H9 (cell line): ENCODE data around the gene WRAP73. TPM values are rescaled to one million over a fixed set of nuclear protein-coding genes. Genes with fewer than 3 reads are reported as not detected.

Experiments
- DNase-seq: peaks from one replicate; pipeline ENCODE4 v3.0.0-alpha.2; 2017
- H2AFZ ChIP-seq: one replicate; pipeline ENCODE4 v1.6.1; 2013; ENCODE audit warnings: mild to moderate bottlenecking, low read length, control low read depth, moderate library complexity
- H2AK5ac ChIP-seq: 2 replicates; pipeline ENCODE4 v1.6.1; 2013; ENCODE audit warnings: low read length, control low read depth, mixed read lengths; ENCODE audit not compliant: insufficient read length
- H2BK120ac ChIP-seq: one replicate; pipeline ENCODE4 v1.6.1; 2013; ENCODE audit warnings: low read depth, mild to moderate bottlenecking, low read length, control low read depth, inconsistent platforms; ENCODE audit not compliant: poor library complexity, severe bottlenecking
- H2BK12ac ChIP-seq: 2 replicates; pipeline ENCODE4 v1.6.1; 2013; ENCODE audit warnings: low read length, control low read depth, mixed read lengths, low read depth; ENCODE audit not compliant: insufficient read length
- H2BK15ac ChIP-seq: 2 replicates; pipeline ENCODE4 v1.6.1; 2013; ENCODE audit warnings: low read depth, low read length, control low read depth
- H2BK20ac ChIP-seq: one replicate; pipeline ENCODE4 v1.6.1; 2013; ENCODE audit warnings: low read depth, mild to moderate bottlenecking, low read length, control low read depth, inconsistent platforms; ENCODE audit not compliant: poor library complexity, severe bottlenecking
- H2BK5ac ChIP-seq: 2 replicates; pipeline ENCODE4 v1.6.1; 2013; ENCODE audit warnings: low read length, control low read depth, mixed read lengths; ENCODE audit not compliant: insufficient read length
- H3K14ac ChIP-seq: 2 replicates; pipeline ENCODE4 v1.6.1; 2013; ENCODE audit warnings: low read length, control low read depth; ENCODE audit not compliant: insufficient read depth
- H3K18ac ChIP-seq: 2 replicates; pipeline ENCODE4 v1.6.1; 2013; ENCODE audit warnings: low read depth, mild to moderate bottlenecking, mixed read lengths, low read length, control low read depth; ENCODE audit not compliant: insufficient read length
- H3K23ac ChIP-seq: 2 replicates; pipeline ENCODE4 v1.6.1; 2013; ENCODE audit warnings: low read length, control low read depth, mixed read lengths, low read depth; ENCODE audit not compliant: insufficient read length
- H3K23me2 ChIP-seq: 2 replicates; pipeline ENCODE4 v1.6.1; 2013; ENCODE audit warnings: low read depth, mild to moderate bottlenecking, mixed read lengths, low read length, control low read depth; ENCODE audit not compliant: insufficient read length, poor library complexity, severe bottlenecking
- H3K27ac ChIP-seq: 2 replicates; pipeline ENCODE4 v1.5.1; 2013; ENCODE audit warnings: low read length, control low read depth, mixed read lengths, low read depth; ENCODE audit not compliant: insufficient read length
- H3K27me3 ChIP-seq: 2 replicates; pipeline ENCODE4 v1.6.1; 2013; ENCODE audit warnings: low read length, control low read depth, inconsistent platforms; ENCODE audit not compliant: insufficient read depth
- H3K4ac ChIP-seq: 2 replicates; pipeline ENCODE4 v1.6.1; 2013; ENCODE audit warnings: low read depth, mild to moderate bottlenecking, control low read depth, inconsistent platforms, low read length, moderate library complexity
- H3K4me1 ChIP-seq: 2 replicates; pipeline ENCODE4 v1.6.1; 2013; ENCODE audit warnings: low read length, control low read depth, inconsistent platforms; ENCODE audit not compliant: insufficient read depth
- H3K4me2 ChIP-seq: 2 replicates; pipeline ENCODE4 v1.6.1; 2013; ENCODE audit warnings: low read length, control low read depth, mixed read lengths; ENCODE audit not compliant: insufficient read length, insufficient read depth
- H3K56ac ChIP-seq: 2 replicates; pipeline ENCODE4 v1.6.1; 2013; ENCODE audit warnings: low read depth, mild to moderate bottlenecking, mixed read lengths, low read length, control low read depth; ENCODE audit not compliant: insufficient read length
- H3K79me1 ChIP-seq: 2 replicates; pipeline ENCODE4 v1.6.1; 2013; ENCODE audit warnings: low read depth, mild to moderate bottlenecking, moderate library complexity, low read length, control low read depth, inconsistent platforms; ENCODE audit not compliant: insufficient read depth, poor library complexity, severe bottlenecking
- H3K79me2 ChIP-seq: 2 replicates; pipeline ENCODE4 v1.6.1; 2013; ENCODE audit warnings: low read length, control low read depth, inconsistent platforms; ENCODE audit not compliant: insufficient read depth
- H3K9ac ChIP-seq: 2 replicates; pipeline ENCODE4 v1.6.1; 2013; ENCODE audit warnings: low read length, control low read depth, mixed read lengths; ENCODE audit not compliant: insufficient read length; ENCODE audit errors: extremely low read depth
- H3K9me3 ChIP-seq: one replicate; pipeline ENCODE4 v1.6.1; 2013; ENCODE audit warnings: low read depth, low read length, inconsistent platforms; ENCODE audit not compliant: control insufficient read depth
- H3T11ph ChIP-seq: one replicate; pipeline ENCODE4 v1.6.1; 2013; ENCODE audit warnings: mild to moderate bottlenecking, low read length, control low read depth, inconsistent platforms
- H4K20me1 ChIP-seq: one replicate; pipeline ENCODE4 v1.6.1; 2013; ENCODE audit not compliant: control insufficient read depth, insufficient read length, insufficient read depth
- H4K5ac ChIP-seq: 2 replicates; pipeline ENCODE4 v1.6.1; 2013; ENCODE audit warnings: low read depth, mild to moderate bottlenecking, mixed read lengths, low read length, control low read depth; ENCODE audit not compliant: insufficient read length
- H4K8ac ChIP-seq: replicated peaks from 2 replicates; pipeline ENCODE4 v1.6.1; 2013; ENCODE audit warnings: low read length, control low read depth, mixed read lengths, low read depth; ENCODE audit not compliant: insufficient read length
- H4K91ac ChIP-seq: 2 replicates; pipeline ENCODE4 v1.6.1; 2013; ENCODE audit warnings: low read depth, mild to moderate bottlenecking, moderate library complexity, mixed read lengths, low read length, control low read depth; ENCODE audit not compliant: insufficient read length
- H3K27ac Mint-ChIP-seq, 3 experiments: 2 replicates in 2 of 3; 3 replicates in 1 of 3; pipeline ENCODE4 v1.8.0; 2020 to 2021; ENCODE audit warnings: mixed read lengths in 3 of 3, mild to moderate bottlenecking in 1 of 3, moderate library complexity in 1 of 3
- H3K27me3 Mint-ChIP-seq: 2 replicates; pipeline ENCODE4 v1.8.0; 2021; ENCODE audit warnings: low read depth, mild to moderate bottlenecking, moderate library complexity, mixed read lengths
- H3K36me3 Mint-ChIP-seq, 3 experiments: 2 replicates in 2 of 3; 3 replicates in 1 of 3; pipeline ENCODE4 v1.8.0; 2020 to 2021; ENCODE audit warnings: low read depth in 3 of 3, mixed read lengths in 3 of 3; ENCODE audit not compliant: insufficient read depth in 1 of 3
- H3K4me1 Mint-ChIP-seq, 2 experiments: 2 replicates each; pipeline ENCODE4 v1.8.0; 2020; ENCODE audit warnings: mixed read lengths in 2 of 2
- H3K4me3 Mint-ChIP-seq, 2 experiments: 2 replicates in 1 of 2; 3 replicates in 1 of 2; pipeline ENCODE4 v1.8.0; 2020 to 2021; ENCODE audit warnings: mild to moderate bottlenecking in 2 of 2, mixed read lengths in 2 of 2, moderate library complexity in 1 of 2
- H3K9me3 Mint-ChIP-seq, 2 experiments: 2 replicates in 1 of 2; 3 replicates in 1 of 2; pipeline ENCODE4 v1.8.0; 2020; ENCODE audit warnings: mild to moderate bottlenecking in 2 of 2, mixed read lengths in 2 of 2, moderate library complexity in 1 of 2
- WGBS: extraction: QIAGEN DNeasy Blood & Tissue Kit; methylation state at CpG from one replicate; pipeline ENCODE4 v1.1.7; 2013; ENCODE audit warnings: missing lambda C conversion rate, low lambda C conversion rate, mixed read lengths; ENCODE audit not compliant: insufficient read length; ENCODE audit errors: extremely low coverage; 5-methylcytosine and 5-hydroxymethylcytosine counted together
- total RNA-seq: library from RNA; stranded (reverse); gene quantifications from 2 replicates; pipeline ENCODE4 v1.2.1, GENCODE V29; 2021
- TF ChIP-seq, protein P1 (sequence below): fragments of 200-600 bp; sonication (generic); conservative IDR thresholded peaks from 3 replicates; pipeline ENCODE4 v1.8.0; 2021; ENCODE audit warnings: antibody characterized with exemption, mild to moderate bottlenecking

Gene WRAP73
- total RNA-seq, 1 experiment from 2014 or later = 28.4 TPM

DNA sequence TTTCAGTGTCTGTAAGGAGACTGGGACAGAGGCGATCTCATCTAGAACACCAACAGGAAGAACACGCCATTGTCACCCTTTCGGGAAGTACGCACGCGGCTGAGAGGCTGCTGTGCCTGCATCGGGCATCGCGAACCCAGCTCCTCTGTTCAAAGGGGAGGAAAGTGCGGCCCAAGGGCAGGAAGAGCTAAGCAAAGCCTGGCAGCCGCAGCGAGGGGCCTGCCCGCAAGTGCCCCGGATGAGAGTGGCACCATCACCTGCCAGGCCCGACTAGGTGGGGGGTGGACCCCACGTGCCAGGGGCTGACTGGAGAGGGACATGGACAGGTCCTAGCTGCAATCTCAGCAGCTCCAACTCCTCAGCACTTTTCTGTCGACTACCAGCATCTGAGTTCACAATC lies 17.6 kb downstream of the WRAP73 start:
- no peak for DNase-seq
- H3K4me1 Mint-ChIP-seq = peaks cover 4 to 18% of the 10 kb centered on the region in 2 experiments
- no peak overlapping the region for H2BK20ac ChIP-seq
- H3K4me1 ChIP-seq = no peaks in the 10 kb centered on the region
- H3K36me3 Mint-ChIP-seq = peaks cover 9 to 63% (median 58%) of the 10 kb centered on the region in 3 experiments
- no peak overlapping the region for H2AK5ac ChIP-seq
- TF ChIP-seq, protein P1, sequence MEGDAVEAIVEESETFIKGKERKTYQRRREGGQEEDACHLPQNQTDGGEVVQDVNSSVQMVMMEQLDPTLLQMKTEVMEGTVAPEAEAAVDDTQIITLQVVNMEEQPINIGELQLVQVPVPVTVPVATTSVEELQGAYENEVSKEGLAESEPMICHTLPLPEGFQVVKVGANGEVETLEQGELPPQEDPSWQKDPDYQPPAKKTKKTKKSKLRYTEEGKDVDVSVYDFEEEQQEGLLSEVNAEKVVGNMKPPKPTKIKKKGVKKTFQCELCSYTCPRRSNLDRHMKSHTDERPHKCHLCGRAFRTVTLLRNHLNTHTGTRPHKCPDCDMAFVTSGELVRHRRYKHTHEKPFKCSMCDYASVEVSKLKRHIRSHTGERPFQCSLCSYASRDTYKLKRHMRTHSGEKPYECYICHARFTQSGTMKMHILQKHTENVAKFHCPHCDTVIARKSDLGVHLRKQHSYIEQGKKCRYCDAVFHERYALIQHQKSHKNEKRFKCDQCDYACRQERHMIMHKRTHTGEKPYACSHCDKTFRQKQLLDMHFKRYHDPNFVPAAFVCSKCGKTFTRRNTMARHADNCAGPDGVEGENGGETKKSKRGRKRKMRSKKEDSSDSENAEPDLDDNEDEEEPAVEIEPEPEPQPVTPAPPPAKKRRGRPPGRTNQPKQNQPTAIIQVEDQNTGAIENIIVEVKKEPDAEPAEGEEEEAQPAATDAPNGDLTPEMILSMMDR = no peak
- H4K5ac ChIP-seq = no peak overlapping the region
- H3K9me3 ChIP-seq = no peaks in the 10 kb centered on the region
- H3K4me2 ChIP-seq = no peak overlapping the region
- H3K4ac ChIP-seq = no peak overlapping the region
- H4K20me1 ChIP-seq = no peaks in the 10 kb centered on the region
- no peak overlapping the region for H4K8ac ChIP-seq
- no peak overlapping the region for H2AFZ ChIP-seq
- H3K14ac ChIP-seq = no peak overlapping the region
- no peak overlapping the region for H3K27ac ChIP-seq
- WGBS = no CpG with 5 or more reads among the region's 17 CpGs
- H3K4me3 Mint-ChIP-seq = no peak overlapping the region
- no peak overlapping the region for H2BK120ac ChIP-seq
- H3K9ac ChIP-seq = no peak overlapping the region
- no peak overlapping the region for H2BK12ac ChIP-seq
- H2BK15ac ChIP-seq = no peak overlapping the region
- H3K79me1 ChIP-seq = no peaks in the 10 kb centered on the region
- peak overlapping the region; percentile 66 to 91 (median 67); a peak in 4 of 7 replicates for H3K27ac Mint-ChIP-seq
- H3K18ac ChIP-seq = no peak overlapping the region
- H3K56ac ChIP-seq = no peak overlapping the region
- no peak overlapping the region for H3T11ph ChIP-seq
- no peak overlapping the region for H3K23ac ChIP-seq
- no peaks in the 10 kb centered on the region for H3K9me3 Mint-ChIP-seq
- H3K27me3 ChIP-seq = no peaks in the 10 kb centered on the region
- H4K91ac ChIP-seq = no peak overlapping the region
- no peaks in the 10 kb centered on the region for H3K23me2 ChIP-seq
- H3K79me2 ChIP-seq = no peaks in the 10 kb centered on the region
- H3K27me3 Mint-ChIP-seq = no peaks in the 10 kb centered on the region
- no peak overlapping the region for H2BK5ac ChIP-seq
